H1 (cell line): ENCODE measurements around the gene PVALB. TPM values are rescaled to one million over a fixed set of nuclear protein-coding genes. Genes with fewer than 3 reads are reported as not detected.

ENCODE experiments used
- CTCF ChIA-PET: fragments of 300-600 bp; sonication (Branson Sonifier 250); formaldehyde crosslinking; loops from one replicate; lab custom pipeline; 2021; ENCODE audit not compliant: partially characterized antibody; lab: Charles Lee
- POLR2A ChIA-PET: fragments of 300-600 bp; sonication (Branson Sonifier 250); formaldehyde crosslinking; loops from one replicate; lab custom pipeline; 2021; ENCODE audit warnings: inconsistent platforms; ENCODE audit not compliant: partially characterized antibody; lab: Charles Lee
- DNase-seq, 2 experiments: peaks; one replicate each; pipeline versions ENCODE4 v3.0.0 to v3.0.0-alpha.2; 2010 to 2022; ENCODE audit warnings: low spot score in 2 of 2, low read depth in 1 of 2, mixed read lengths in 1 of 2
- FAIRE-seq: peaks from 2 replicates; lab custom pipeline; 2011; peaks lifted over from hg19 to GRCh38; lab: Jason Lieb, UNC
- H2AFZ ChIP-seq: 2 replicates; pipeline ENCODE4 v1.8.1; 2012; ENCODE audit warnings: low read length, inconsistent platforms
- H2AK5ac ChIP-seq: 2 replicates; pipeline ENCODE4 v1.6.1; 2013; ENCODE audit warnings: low read depth, low read length
- H2BK120ac ChIP-seq: replicated peaks from 2 replicates; pipeline ENCODE3; 2013; ENCODE audit warnings: low read depth, low read length, inconsistent platforms
- H2BK12ac ChIP-seq: 2 replicates; pipeline ENCODE4 v1.6.1; 2013; ENCODE audit warnings: low read depth, low read length
- H2BK15ac ChIP-seq: 2 replicates; pipeline ENCODE4 v1.6.1; 2013; ENCODE audit warnings: low read length
- H2BK20ac ChIP-seq: 2 replicates; pipeline ENCODE4 v1.6.1; 2013; ENCODE audit warnings: low read length
- H2BK5ac ChIP-seq: 2 replicates; pipeline ENCODE4 v1.6.1; 2013; ENCODE audit warnings: low read depth, low read length
- H3K14ac ChIP-seq: 2 replicates; pipeline ENCODE4 v1.6.1; 2013; ENCODE audit warnings: inconsistent platforms; ENCODE audit not compliant: insufficient read length
- H3K18ac ChIP-seq: 2 replicates; pipeline ENCODE4 v1.6.1; 2013; ENCODE audit warnings: low read length; ENCODE audit errors: extremely low read depth
- H3K23ac ChIP-seq: 2 replicates; pipeline ENCODE4 v1.6.1; 2013; ENCODE audit warnings: inconsistent platforms; ENCODE audit not compliant: insufficient read length
- H3K23me2 ChIP-seq: 2 replicates; pipeline ENCODE4 v1.6.1; 2013; ENCODE audit warnings: low read depth, low read length
- H3K27ac ChIP-seq: 2 replicates; pipeline ENCODE4 v1.6.1; 2011; ENCODE audit warnings: low read depth, low read length, inconsistent platforms
- H3K27me3 ChIP-seq, 4 experiments: replicated peaks in 1 of 4; 1 replicate in 1 of 4; 2 replicates in 3 of 4; pipeline versions ENCODE4 v1.6.1 to v1.8.1; 2011 to 2013; ENCODE audit warnings: low read length in 3 of 4, mild to moderate bottlenecking in 3 of 4, inconsistent platforms in 2 of 4, mixed read lengths in 2 of 4, moderate library complexity in 1 of 4; ENCODE audit not compliant: control insufficient read depth in 3 of 4, insufficient read depth in 3 of 4; ENCODE audit errors: extremely low read depth in 1 of 4
- H3K36me3 ChIP-seq, 4 experiments: 2 replicates each; pipeline versions ENCODE4 v1.6.1 to v1.8.1; 2011 to 2013; ENCODE audit warnings: mild to moderate bottlenecking in 4 of 4, low read length in 3 of 4, moderate library complexity in 2 of 4, control low read depth in 1 of 4, inconsistent platforms in 1 of 4; ENCODE audit not compliant: insufficient read depth in 4 of 4, control insufficient read depth in 2 of 4
- H3K4ac ChIP-seq: replicated peaks from 2 replicates; pipeline ENCODE3; 2013; ENCODE audit warnings: low read length, low read depth, mixed read lengths, inconsistent platforms; ENCODE audit not compliant: insufficient read length
- H3K4me1 ChIP-seq, 4 experiments: replicated peaks in 1 of 4; 1 replicate in 1 of 4; 2 replicates in 3 of 4; pipeline versions ENCODE4 v1.6.1 to v1.8.1; 2011 to 2013; ENCODE audit warnings: low read length in 3 of 4, inconsistent platforms in 2 of 4, mixed read lengths in 1 of 4; ENCODE audit not compliant: insufficient read depth in 4 of 4, control insufficient read depth in 3 of 4
- H3K4me2 ChIP-seq, 2 experiments: 2 replicates each; pipeline versions ENCODE4 v1.6.1 to v1.8.1; 2011 to 2013; ENCODE audit warnings: low read depth in 2 of 2, low read length in 2 of 2, control low read depth in 1 of 2, inconsistent platforms in 1 of 2, mild to moderate bottlenecking in 1 of 2; ENCODE audit not compliant: insufficient read depth in 1 of 2
- H3K4me3 ChIP-seq, 4 experiments: fragments of 200-600, 300-600 bp in 1 of 4; sonication (generic), shearing (Covaris generic), sonication (Bioruptor Twin) in 1 of 4; 2 replicates each; pipeline versions ENCODE4 v1.5.1 to v1.8.1; 2011 to 2016; ENCODE audit warnings: low read length in 4 of 4, low read depth in 3 of 4, control low read depth in 2 of 4, inconsistent platforms in 2 of 4, mild to moderate bottlenecking in 2 of 4, mixed read lengths in 1 of 4, moderate library complexity in 1 of 4; ENCODE audit not compliant: insufficient read depth in 2 of 4; ENCODE audit errors: extremely low read depth in 1 of 4
- H3K56ac ChIP-seq: replicated peaks from 2 replicates; pipeline ENCODE3; 2013; ENCODE audit warnings: low read depth, mild to moderate bottlenecking, mixed read lengths, low read length, inconsistent platforms; ENCODE audit not compliant: insufficient read length
- H3K79me1 ChIP-seq: 2 replicates; pipeline ENCODE4 v1.6.1; 2013; ENCODE audit warnings: low read depth, low read length, control low read depth
- H3K79me2 ChIP-seq, 2 experiments: 2 replicates each; pipeline versions ENCODE4 v1.6.1 to v1.8.1; 2012 to 2013; ENCODE audit warnings: low read length in 2 of 2, mild to moderate bottlenecking in 2 of 2, inconsistent platforms in 1 of 2; ENCODE audit not compliant: insufficient read depth in 2 of 2, control insufficient read depth in 1 of 2
- H3K9ac ChIP-seq, 4 experiments: replicated peaks in 1 of 4; 1 replicate in 1 of 4; 2 replicates in 3 of 4; pipeline versions ENCODE4 v1.6.1 to v1.8.1; 2011 to 2013; ENCODE audit warnings: low read depth in 3 of 4, low read length in 3 of 4, control low read depth in 2 of 4, mild to moderate bottlenecking in 2 of 4, moderate library complexity in 2 of 4, inconsistent platforms in 1 of 4; ENCODE audit errors: extremely low read depth in 1 of 4
- H3K9me3 ChIP-seq, 2 experiments: 2 replicates each; pipeline versions ENCODE4 v1.6.1 to v1.8.1; 2012 to 2013; ENCODE audit warnings: mild to moderate bottlenecking in 2 of 2, moderate library complexity in 2 of 2, control low read depth in 1 of 2, inconsistent platforms in 1 of 2, low read depth in 1 of 2, low read length in 1 of 2, mixed read lengths in 1 of 2; ENCODE audit not compliant: insufficient read depth in 2 of 2
- H4K20me1 ChIP-seq, 2 experiments: replicated peaks in 1 of 2; 2 replicates each; pipeline versions ENCODE3 to v1.8.1; 2011 to 2013; ENCODE audit warnings: inconsistent platforms in 2 of 2, low read length in 2 of 2, mild to moderate bottlenecking in 1 of 2; ENCODE audit not compliant: insufficient read depth in 2 of 2, control insufficient read depth in 1 of 2
- H4K5ac ChIP-seq: 2 replicates; pipeline ENCODE4 v1.6.1; 2013; ENCODE audit warnings: low read length, low read depth, mixed read lengths, inconsistent platforms; ENCODE audit not compliant: insufficient read length
- H4K8ac ChIP-seq: 2 replicates; pipeline ENCODE4 v1.8.0; 2013; ENCODE audit warnings: mild to moderate bottlenecking, moderate library complexity, low read length, inconsistent platforms; ENCODE audit not compliant: insufficient read depth; ENCODE audit errors: extremely low read depth
- H4K91ac ChIP-seq: replicated peaks from 2 replicates; pipeline ENCODE3; 2013; ENCODE audit warnings: low read length, mixed read lengths, inconsistent platforms; ENCODE audit not compliant: insufficient read length
- ASH2L ChIP-seq: fragments of 200-600, 300-600 bp; sonication (generic); IDR thresholded peaks from one replicate; pipeline ENCODE4 v1.7.1; 2017; ENCODE audit warnings: low read length
- ATF3 ChIP-seq: IDR thresholded peaks from 2 replicates; pipeline ENCODE4 v1.6.1; 2011; ENCODE audit warnings: low read depth, mild to moderate bottlenecking, low read length; ENCODE audit not compliant: insufficient read depth
- CBX5 ChIP-seq: fragments of 300-800, 300-1000 bp; sonication (generic); IDR thresholded peaks from 2 replicates; pipeline ENCODE4 v1.7.1; 2016; ENCODE audit warnings: antibody characterized with exemption, low read length, low read depth
- SP1 ChIP-seq: IDR thresholded peaks from 2 replicates; pipeline ENCODE4 v1.6.1; 2011; ENCODE audit warnings: low read depth, low read length
- YY1 ChIP-seq: IDR thresholded peaks from 2 replicates; pipeline ENCODE4 v1.6.1; 2011; ENCODE audit warnings: low read depth, mild to moderate bottlenecking, low read length
- WGBS, 2 experiments: shearing (Covaris generic) in 1 of 2; methylation state at CpG; one replicate each; pipeline versions ENCODE4 v1.1.6 to v1.1.7; 2013 to 2015; ENCODE audit warnings: low lambda C conversion rate in 2 of 2, mixed read lengths in 2 of 2, inconsistent platforms in 1 of 2, low coverage in 1 of 2, missing lambda C conversion rate in 1 of 2; ENCODE audit not compliant: insufficient replicate concordance in 2 of 2, insufficient coverage in 1 of 2, insufficient read length in 1 of 2; ENCODE audit errors: extremely low coverage in 1 of 2, missing lambda C conversion rate in 1 of 2; 5-methylcytosine and 5-hydroxymethylcytosine counted together
- polyA plus RNA-seq, 7 experiments: library from polyadenylated mRNA; depleted of rRNA in 3 of 7; stranded (reverse) in 5 of 7; unstranded in 2 of 7; fragments of >200 nt in 5 of 7; fragments of 200-250 nt in 2 of 7; gene quantifications; 1 replicate in 5 of 7; 2 replicates in 1 of 7; 4 replicates in 1 of 7; pipeline versions ENCODE4 v1.2.1 to v1.2.3, GENCODE V29; 2011 to 2013; ENCODE audit warnings: missing spikeins in 2 of 7, mixed read lengths in 2 of 7
- total RNA-seq: library from RNA; stranded (reverse); fragmentation: NEBNext Ultra II Directional; extraction: Animal tissue kit (Norgen Biotek cat#: 25700); gene quantifications from 2 replicates; pipeline ENCODE4 v1.2.1, GENCODE V29; 2021

PVALB gene
- total and polyA plus RNA-seq, 2 of the 8 experiments (the other 6 are each of a cell fraction or from before 2014, with no cell fraction given): 1.7 to 5.4 TPM

DNA sequence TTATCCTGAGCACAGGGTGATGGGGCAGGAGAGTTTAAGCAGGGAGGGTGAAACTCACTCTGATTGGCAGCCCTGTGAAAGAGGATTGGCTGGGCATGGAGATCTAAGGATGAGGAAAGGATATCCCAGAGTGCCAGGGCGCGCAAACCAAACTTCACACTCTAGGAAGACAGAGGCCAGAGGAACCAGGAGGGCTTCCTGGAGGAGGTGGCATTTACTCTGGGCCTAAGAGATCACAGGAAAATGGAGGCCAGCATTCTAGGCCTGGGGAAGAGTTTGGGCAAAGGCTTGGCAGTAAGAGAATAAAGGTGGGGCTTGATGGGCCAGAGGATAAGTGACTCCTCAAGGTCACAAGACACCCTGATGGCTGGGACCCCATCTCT is 43.6 kb upstream of the PVALB start:
- Histone ChIP-seq H2BK120ac (no peak overlapping the region), H2AFZ (no peak overlapping the region), H3K4ac (no peak overlapping the region), H3K79me2 (no peaks in the 10 kb centered on the region), H3K9ac (no peak overlapping the region), H2BK12ac (no peak overlapping the region), H4K91ac (no peak overlapping the region), H2BK20ac (no peak overlapping the region), H3K23ac (no peak overlapping the region), H3K79me1 (no peaks in the 10 kb centered on the region), H3K56ac (no peak overlapping the region), H4K20me1 (peaks cover 0 to 2% of the 10 kb centered on the region in 2 experiments), H3K36me3 (no peaks in the 10 kb centered on the region), H2BK5ac (no peak overlapping the region), H2BK15ac (no peak overlapping the region), H4K8ac (no peak overlapping the region), H2AK5ac (no peak overlapping the region), H3K14ac (no peak overlapping the region), H3K27me3 (peaks cover 1 to 16% (median 9%) of the 10 kb centered on the region in 4 experiments), H3K9me3 (no peaks in the 10 kb centered on the region), H3K18ac (no peak overlapping the region), H3K4me1 (peaks cover 0 to 3% (median under 1%) of the 10 kb centered on the region in 4 experiments; a peak in 3 of 7 replicates), H3K27ac (no peak overlapping the region), H3K4me2 (no peak overlapping the region), H4K5ac (no peak overlapping the region), H3K4me3 (no peak overlapping the region), H3K23me2 (no peaks in the 10 kb centered on the region)
- FAIRE-seq: no peak
- ChIA-PET CTCF (interaction anchor here (0.6 to 7.6 kb wide), 11 partner anchors 8 to 138 kb away, joined by 3 to 96 read pairs (median 5); no protein-coding TSS in a partner anchor), POLR2A (no interaction called here)
- DNase-seq: no peak
- WGBS, 2 experiments: 83% methylated on average over 2 of the region's 2 CpGs; no CpG with 5 or more reads in 1 of the 2 experiments
- TF ChIP-seq SP1: no peak
- no peak for TF ChIP-seq YY1
- TF ChIP-seq ATF3: no peak
- TF ChIP-seq CBX5: no peak
- TF ChIP-seq ASH2L: no peak
